Activated CD4-positive, alpha-beta T cell treated with anti-CD3 and anti-CD28 coated beads for 48 hours (primary cell): ENCODE data around the gene IFFO2.

Source experiments
- DNase-seq: peaks from one replicate; pipeline ENCODE4 v3.0.0-alpha.2; 2020

The IFFO2 gene

GRCh38 chr1:18949686-18950400, 6.6 kb downstream of the IFFO2 start:
- peak; percentile 45 for DNase-seq

- DNase-seq: no peak
Observed at GRCh38 chr1:18948913-18949685, 7.4 kb downstream of the IFFO2 start.

- DNase-seq: peak; percentile 66
Observed at GRCh38 chr1:18948048-18948912, 8.2 kb downstream of the IFFO2 start.

- no peak for DNase-seq
Observed at GRCh38 chr1:18947570-18947969, 8.9 kb downstream of the IFFO2 start.

GRCh38 chr1:18946550-18947381, 9.7 kb downstream of the IFFO2 start:
- DNase-seq: no peak

- DNase-seq: no peak
Observed at GRCh38 chr1:18945401-18945849, 11.1 kb downstream of the IFFO2 start.

GRCh38 chr1:18944810-18945209, 11.7 kb downstream of the IFFO2 start:
- DNase-seq: no peak

- DNase-seq: no peak
Observed at GRCh38 chr1:18943914-18944572, 12.4 kb downstream of the IFFO2 start.

- DNase-seq: no peak
Observed at GRCh38 chr1:18943162-18943561, 13.3 kb downstream of the IFFO2 start.

- DNase-seq: no peak
Observed at GRCh38 chr1:18942340-18942739, 14.1 kb downstream of the IFFO2 start.

- no peak for DNase-seq
Observed at GRCh38 chr1:18941221-18942141, 15.0 kb downstream of the IFFO2 start.

GRCh38 chr1:18940303-18941020, 16.0 kb downstream of the IFFO2 start:
- DNase-seq: no peak

- DNase-seq: no peak
Observed at GRCh38 chr1:18939398-18940302, 16.8 kb downstream of the IFFO2 start.

- no peak for DNase-seq
Observed at GRCh38 chr1:18938707-18939070, 17.8 kb downstream of the IFFO2 start.

- DNase-seq: no peak
Observed at GRCh38 chr1:18938008-18938706, 18.3 kb downstream of the IFFO2 start.

- DNase-seq: no peak
Observed at GRCh38 chr1:18937539-18937938, 18.9 kb downstream of the IFFO2 start.

GRCh38 chr1:18936814-18937481, 19.5 kb downstream of the IFFO2 start:
- DNase-seq: no peak

- no peak for DNase-seq
Observed at GRCh38 chr1:18936471-18936813, 20.0 kb downstream of the IFFO2 start.
